Peyer's patch (tissue), 4 donors: ENCODE measurements around the gene BMPER. TPM values are rescaled to one million over a fixed set of nuclear protein-coding genes. Genes with fewer than 3 reads are reported as not detected.
A peak's percentile ranks its signal among the peaks of the same experiment; 100 is the strongest.

Experiments
- DNase-seq, 3 donors: peaks; one replicate each; pipeline ENCODE4 v3.0.0-alpha.2; 2017 to 2019
- H3K27ac ChIP-seq, 4 donors: fragments of 200-600 bp; sonication (generic); one replicate each; pipeline ENCODE4 v1.5.1; 2016 to 2019
- H3K27me3 ChIP-seq, 2 donors: fragments of 200-600 bp; sonication (generic); one replicate each; pipeline ENCODE4 v1.5.1; 2019
- H3K36me3 ChIP-seq, 3 donors: fragments of 200-600 bp; sonication (generic); one replicate each; pipeline ENCODE4 v1.5.1; 2016 to 2019
- H3K4me1 ChIP-seq, 4 donors: fragments of 200-600 bp; sonication (generic); one replicate each; pipeline ENCODE4 v1.5.1; 2016 to 2019
- H3K4me3 ChIP-seq, 4 donors: fragments of 200-600 bp; sonication (generic); 1 replicate in 3 of 4; 2 replicates in 1 of 4; pipeline ENCODE4 v1.5.1; 2016 to 2019; ENCODE audit warnings: mild to moderate bottlenecking in 1 of 4
- H3K9me3 ChIP-seq, 4 donors: fragments of 200-600 bp; sonication (generic); one replicate each; pipeline ENCODE4 v1.5.1; 2016 to 2019; ENCODE audit warnings: mild to moderate bottlenecking in 1 of 4
- POLR2A ChIP-seq, 2 donors: fragments of 450-650 bp; IDR thresholded peaks; one replicate each; pipeline ENCODE4 v1.5.1; 2017; ENCODE audit warnings: antibody characterized with exemption in 2 of 2, mild to moderate bottlenecking in 2 of 2, moderate library complexity in 2 of 2
- total RNA-seq, 4 donors: library from RNA; depleted of rRNA; stranded (reverse); fragments of >200 nt; gene quantifications; one replicate each; pipeline ENCODE4 v1.1.0, GENCODE V29; 2016
- TF ChIP-seq, protein P1 (sequence below), 6 experiments: fragments of 450-650 bp in 4 of 6; fragments of 200-600 bp in 2 of 6; sonication (generic) in 1 of 6; IDR thresholded peaks; one replicate each; pipeline ENCODE4 v1.5.1; 2017 to 2019; ENCODE audit warnings: antibody characterized with exemption in 6 of 6, mild to moderate bottlenecking in 3 of 6, moderate library complexity in 1 of 6

BMPER gene
- total RNA-seq, 4 donors from 2014 or later = 4.0 to 50.3 (median 17.6) TPM

- Histone ChIP-seq H3K4me3 (no peak overlapping the region), H3K4me1 (no peaks in the 10 kb centered on the region), H3K27me3 (no peaks in the 10 kb centered on the region), H3K9me3 (no peaks in the 10 kb centered on the region), H3K36me3 (no peaks in the 10 kb centered on the region), H3K27ac (no peak overlapping the region)
- TF ChIP-seq, protein P1, sequence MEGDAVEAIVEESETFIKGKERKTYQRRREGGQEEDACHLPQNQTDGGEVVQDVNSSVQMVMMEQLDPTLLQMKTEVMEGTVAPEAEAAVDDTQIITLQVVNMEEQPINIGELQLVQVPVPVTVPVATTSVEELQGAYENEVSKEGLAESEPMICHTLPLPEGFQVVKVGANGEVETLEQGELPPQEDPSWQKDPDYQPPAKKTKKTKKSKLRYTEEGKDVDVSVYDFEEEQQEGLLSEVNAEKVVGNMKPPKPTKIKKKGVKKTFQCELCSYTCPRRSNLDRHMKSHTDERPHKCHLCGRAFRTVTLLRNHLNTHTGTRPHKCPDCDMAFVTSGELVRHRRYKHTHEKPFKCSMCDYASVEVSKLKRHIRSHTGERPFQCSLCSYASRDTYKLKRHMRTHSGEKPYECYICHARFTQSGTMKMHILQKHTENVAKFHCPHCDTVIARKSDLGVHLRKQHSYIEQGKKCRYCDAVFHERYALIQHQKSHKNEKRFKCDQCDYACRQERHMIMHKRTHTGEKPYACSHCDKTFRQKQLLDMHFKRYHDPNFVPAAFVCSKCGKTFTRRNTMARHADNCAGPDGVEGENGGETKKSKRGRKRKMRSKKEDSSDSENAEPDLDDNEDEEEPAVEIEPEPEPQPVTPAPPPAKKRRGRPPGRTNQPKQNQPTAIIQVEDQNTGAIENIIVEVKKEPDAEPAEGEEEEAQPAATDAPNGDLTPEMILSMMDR (IDR thresholded peaks at IDR 0.05) = no peak
- no peak for TF ChIP-seq POLR2A (IDR thresholded peaks at IDR 0.05)
- DNase-seq = no peak
These were observed 12.0 kb upstream of the BMPER start for GRCh38 chr7:33893377-33893776.

- peak; percentile 62 to 89 (median 83) for DNase-seq
- H3K4me3 ChIP-seq = no peak overlapping the region
- no peak overlapping the region for H3K27ac ChIP-seq
- H3K36me3 ChIP-seq = no peaks in the 10 kb centered on the region
- no peaks in the 10 kb centered on the region for H3K9me3 ChIP-seq
- TF ChIP-seq, protein P1 (IDR thresholded peaks at IDR 0.05) = peak; percentile 23 to 75 (median 70)
- TF ChIP-seq POLR2A (IDR thresholded peaks at IDR 0.05) = no peak
- H3K27me3 ChIP-seq = no peaks in the 10 kb centered on the region
- no peaks in the 10 kb centered on the region for H3K4me1 ChIP-seq
These were observed 10.1 kb upstream of the BMPER start for GRCh38 chr7:33895025-33895804.

GRCh38 chr7:33900501-33900900 is 4.8 kb upstream of the BMPER start:
- TF ChIP-seq, protein P1 (IDR thresholded peaks at IDR 0.05) = no peak
- TF ChIP-seq POLR2A (IDR thresholded peaks at IDR 0.05) = no peak
- DNase-seq = no peak

DNA sequence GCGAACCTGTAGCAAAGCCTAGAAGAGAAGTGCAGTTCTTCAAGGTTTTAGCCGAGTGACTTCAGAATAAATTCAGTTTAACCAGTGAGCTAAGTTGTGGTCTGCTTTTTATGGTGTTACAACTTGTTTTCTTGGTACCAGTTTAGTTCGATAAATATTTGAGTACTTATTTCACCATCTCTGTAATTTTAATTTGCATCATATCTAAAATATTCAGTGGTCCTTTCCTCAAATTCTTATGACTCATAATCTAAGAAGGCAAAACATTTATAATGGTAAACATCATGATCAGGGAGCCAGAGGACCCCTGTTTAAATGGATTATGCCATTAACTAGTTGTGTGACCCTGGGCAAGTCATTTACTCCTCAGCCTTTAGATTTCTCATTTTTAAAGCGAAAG is 4.1 kb upstream of the BMPER start:
- no peak overlapping the region for H3K27ac ChIP-seq

More at GRCh38 chr7:33900501-33900900, 4.8 kb upstream of the BMPER start:
- no peaks in the 10 kb centered on the region for H3K36me3 ChIP-seq
- H3K27ac ChIP-seq = no peak overlapping the region
- H3K27me3 ChIP-seq = no peaks in the 10 kb centered on the region
- peaks cover 0 to 12% (median 0%) of the 10 kb centered on the region in 4 donors for H3K4me1 ChIP-seq
- H3K4me3 ChIP-seq = no peak overlapping the region
- no peaks in the 10 kb centered on the region for H3K9me3 ChIP-seq

GRCh38 chr7:33901847-33902246 is 3.5 kb upstream of the BMPER start:
- Histone ChIP-seq H3K36me3 (no peaks in the 10 kb centered on the region), H3K27ac (no peak overlapping the region), H3K4me1 (peaks cover 0 to 14% (median 0%) of the 10 kb centered on the region in 4 donors), H3K27me3 (no peaks in the 10 kb centered on the region), H3K4me3 (no peak overlapping the region), H3K9me3 (no peaks in the 10 kb centered on the region)
- TF ChIP-seq, protein P1 (IDR thresholded peaks at IDR 0.05) = no peak
- TF ChIP-seq POLR2A (IDR thresholded peaks at IDR 0.05) = no peak
- DNase-seq = no peak

More for the DNA sequence above, 4.1 kb upstream of the BMPER start:
- H3K4me1 ChIP-seq = peaks cover 0 to 14% (median 0%) of the 10 kb centered on the region in 4 donors
- no peaks in the 10 kb centered on the region for H3K36me3 ChIP-seq
- TF ChIP-seq, protein P1 (IDR thresholded peaks at IDR 0.05) = no peak
- no peak for TF ChIP-seq POLR2A (IDR thresholded peaks at IDR 0.05)
- H3K9me3 ChIP-seq = no peaks in the 10 kb centered on the region
- no peaks in the 10 kb centered on the region for H3K27me3 ChIP-seq
- DNase-seq = no peak
- H3K4me3 ChIP-seq = no peak overlapping the region
